ENCODE data around the gene UBXN10.

The UBXN10 gene

DNA sequence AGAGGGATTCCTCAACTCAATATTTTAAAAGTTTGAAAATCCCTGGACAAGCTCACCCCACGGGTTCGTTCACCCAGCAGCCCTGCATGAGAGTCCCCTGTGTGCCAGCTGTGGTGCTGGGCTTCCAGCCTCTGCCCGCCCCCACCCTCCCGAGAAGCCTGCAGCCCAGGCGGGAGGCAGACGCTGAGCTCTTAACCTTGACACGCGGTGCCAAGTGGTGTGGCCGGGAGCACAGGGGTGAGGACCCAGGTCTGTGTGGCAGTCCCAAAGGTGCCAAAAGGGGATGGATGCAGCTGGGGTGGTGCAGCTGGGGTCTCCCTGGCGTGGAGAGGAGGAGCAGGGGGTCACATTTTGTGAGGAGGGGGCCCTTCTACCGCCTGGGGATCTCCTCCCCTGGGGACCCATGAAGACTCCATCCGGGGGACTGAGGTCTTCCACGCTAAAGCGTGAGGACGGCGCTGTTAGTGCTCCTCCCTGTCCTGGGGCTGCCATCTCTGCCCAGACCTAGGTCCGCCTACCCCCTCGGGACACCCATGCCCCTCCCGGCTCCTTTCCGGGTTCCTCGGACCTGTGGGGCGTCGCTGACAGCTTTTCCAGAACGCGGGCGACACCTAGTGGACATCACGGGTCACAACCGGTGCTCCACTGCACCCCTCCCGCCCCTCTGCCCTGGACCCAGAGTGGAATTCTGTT lies 33.8 kb upstream of the UBXN10 start:
- DNase-seq (ENCODE audit: low read depth in 2 of 2) = peak; percentile 42 to 49

DNA sequence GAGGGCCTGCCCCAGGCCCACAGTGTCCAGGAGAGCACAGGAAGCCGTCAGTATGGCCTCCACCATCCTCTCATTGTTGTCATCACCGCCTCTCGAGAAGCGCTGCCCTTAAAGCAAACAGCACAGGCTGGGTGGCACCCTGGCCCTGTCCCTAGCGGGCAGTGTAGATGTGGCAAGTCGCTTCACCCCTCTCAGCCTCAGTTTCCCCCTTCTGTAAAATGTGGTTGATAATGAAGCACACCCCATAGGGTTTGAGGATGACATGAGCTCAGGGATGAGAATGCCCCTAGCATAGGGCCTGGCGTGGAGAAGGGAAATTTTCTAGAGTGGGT lies 33.3 kb upstream of the UBXN10 start:
- DNase-seq (ENCODE audit: low read depth in 2 of 2) = no peak

DNA sequence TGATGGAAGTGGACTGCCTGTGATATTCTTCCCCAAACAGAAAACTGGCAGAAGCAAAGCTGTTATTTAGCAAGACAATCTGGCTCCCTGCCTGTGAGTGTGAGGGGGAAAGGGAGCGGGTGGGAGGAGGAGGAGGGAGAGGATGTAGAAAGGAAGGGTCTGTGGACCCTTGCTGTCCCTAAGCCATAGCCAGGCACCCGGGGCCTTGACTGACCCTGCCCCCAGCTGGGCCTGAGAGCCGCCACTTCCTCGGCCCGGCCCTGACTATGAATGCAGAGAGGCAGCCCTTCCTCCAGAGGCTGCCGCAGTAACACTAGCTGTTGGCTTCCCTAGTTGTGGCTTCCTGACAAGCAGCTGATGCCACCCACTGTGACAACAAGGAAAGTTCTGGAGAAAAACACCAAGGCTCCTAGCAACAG lies 32.9 kb upstream of the UBXN10 start:
- no peak for DNase-seq (ENCODE audit: low read depth in 2 of 2)

DNA sequence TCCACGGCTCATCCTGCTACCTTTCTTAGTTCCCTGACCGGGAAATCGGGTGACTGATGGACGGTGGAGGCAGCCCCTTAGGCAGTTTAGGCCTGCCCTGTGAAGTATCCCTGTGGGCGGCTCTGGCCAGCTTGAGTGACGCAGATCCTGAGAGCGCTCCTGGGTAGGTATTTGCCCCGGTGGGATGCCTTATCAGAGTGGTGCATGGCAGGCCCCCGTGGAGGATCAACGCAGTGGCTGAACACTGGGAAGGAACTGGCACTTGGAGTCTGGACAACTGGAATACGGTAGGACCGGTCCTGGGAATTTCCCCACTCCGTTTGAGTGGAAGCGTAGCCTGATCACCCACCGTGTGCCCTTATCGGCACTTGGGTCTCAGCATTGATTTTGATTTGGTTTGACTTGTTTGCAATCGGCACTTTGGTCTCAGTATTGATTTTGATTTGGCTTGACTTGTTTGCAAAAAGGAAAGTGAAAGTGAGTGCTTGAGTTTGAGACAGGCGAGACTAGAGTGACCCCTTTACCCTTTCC lies 31.5 kb upstream of the UBXN10 start:
- no peak for DNase-seq (ENCODE audit: low read depth in 2 of 2)

DNA sequence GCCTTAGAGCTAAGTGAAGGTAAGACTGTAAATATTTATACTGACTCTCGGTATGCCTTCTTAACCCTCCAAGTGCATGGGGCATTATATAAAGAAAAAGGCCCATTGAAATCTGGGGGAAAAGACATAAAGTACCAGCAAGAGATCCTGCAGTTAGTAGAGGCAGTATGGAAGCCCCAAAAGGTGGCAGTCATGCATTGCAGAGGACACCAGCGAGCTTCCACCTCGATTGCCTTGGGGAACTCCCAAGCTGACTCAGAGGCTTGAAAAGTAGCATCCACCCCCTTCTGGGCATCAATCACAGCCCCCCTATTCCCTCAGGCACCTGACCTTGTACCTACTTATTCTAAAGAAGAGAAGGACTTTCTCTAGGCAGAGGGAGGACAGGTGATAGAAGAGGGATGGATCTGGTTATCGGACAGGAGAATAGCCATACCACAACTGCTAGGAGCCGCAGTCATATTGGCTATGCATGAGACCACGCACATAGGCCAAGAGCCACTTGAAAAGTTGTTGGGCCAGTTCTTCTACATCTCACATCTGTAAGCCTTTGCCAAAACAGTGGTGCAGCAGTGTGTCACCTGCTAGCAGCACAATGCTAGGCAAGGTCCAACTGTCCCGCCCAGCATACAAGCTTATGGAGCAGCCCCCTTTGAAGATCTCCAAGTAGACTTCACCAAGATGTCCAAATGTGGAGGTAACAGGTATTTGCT lies 27.4 kb upstream of the UBXN10 start:
- no peak for DNase-seq (ENCODE audit: low read depth in 2 of 2)

DNA sequence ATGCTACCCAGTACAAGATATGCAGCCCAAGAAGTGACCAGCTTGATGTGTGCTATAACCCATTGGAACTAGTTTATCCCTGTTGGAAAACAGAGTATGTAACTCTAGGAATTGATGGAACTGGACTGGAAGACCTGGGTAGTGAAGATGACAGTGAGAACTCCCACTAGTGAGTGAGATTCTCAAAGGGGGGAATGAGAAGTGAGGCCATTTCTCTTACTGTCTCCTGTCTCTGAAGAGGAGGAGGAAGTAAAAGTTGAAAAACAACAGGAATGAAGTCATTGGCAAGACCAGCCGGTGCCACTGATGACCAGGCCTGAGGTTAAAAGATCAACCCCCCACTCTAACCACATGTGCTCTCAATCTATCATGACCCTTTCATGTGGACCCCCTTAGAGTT lies 25.9 kb upstream of the UBXN10 start:
- no peak for DNase-seq (ENCODE audit: low read depth in 2 of 2)

DNA sequence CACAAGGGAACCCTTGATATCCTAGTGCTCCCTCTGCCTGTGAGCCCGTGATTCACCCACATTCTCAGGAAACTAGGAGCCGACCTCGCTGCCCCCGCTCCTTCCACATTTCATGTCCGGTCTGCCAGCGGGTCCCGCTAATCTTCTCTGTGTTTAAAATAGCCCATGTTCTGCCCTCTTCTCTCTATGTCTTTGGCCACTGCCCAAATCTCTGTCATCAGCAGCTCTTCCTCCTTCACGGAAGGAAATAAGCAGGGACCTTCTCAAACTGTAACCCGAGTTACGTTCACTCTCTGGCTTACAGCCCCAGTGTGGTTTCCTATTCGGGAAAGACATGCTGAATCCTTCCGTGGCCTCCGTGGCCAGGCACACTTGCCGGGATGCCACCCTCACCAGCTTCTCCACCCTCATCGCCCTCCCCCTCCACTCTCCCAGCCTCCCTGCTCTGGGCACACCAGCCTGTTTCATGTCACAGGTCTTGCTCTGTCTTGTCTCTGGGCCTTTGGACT lies 21.1 kb upstream of the UBXN10 start:
- DNase-seq (ENCODE audit: low read depth in 2 of 2) = no peak

DNA sequence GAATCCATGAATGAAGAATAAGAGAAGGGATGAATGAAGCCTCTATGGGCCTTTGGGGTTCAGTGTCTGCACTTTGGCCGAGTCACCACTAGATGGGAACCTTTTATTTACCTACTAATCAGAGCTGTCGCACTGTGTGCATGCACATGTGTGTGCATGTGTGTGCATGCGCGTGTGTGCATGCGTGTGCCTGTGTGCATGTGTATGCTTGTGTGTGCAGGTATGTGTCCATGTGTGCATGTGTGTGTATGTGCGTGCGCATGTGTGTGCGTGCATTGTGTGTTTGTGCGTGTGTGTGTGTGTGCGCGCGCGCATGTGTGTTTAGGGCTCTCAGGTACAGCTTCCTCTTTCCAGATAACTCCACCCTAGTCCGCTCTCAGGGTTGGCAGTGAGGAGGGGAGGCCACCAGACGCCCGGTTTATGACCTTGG lies 20.4 kb upstream of the UBXN10 start:
- DNase-seq (ENCODE audit: low read depth in 2 of 2) = no peak

DNA sequence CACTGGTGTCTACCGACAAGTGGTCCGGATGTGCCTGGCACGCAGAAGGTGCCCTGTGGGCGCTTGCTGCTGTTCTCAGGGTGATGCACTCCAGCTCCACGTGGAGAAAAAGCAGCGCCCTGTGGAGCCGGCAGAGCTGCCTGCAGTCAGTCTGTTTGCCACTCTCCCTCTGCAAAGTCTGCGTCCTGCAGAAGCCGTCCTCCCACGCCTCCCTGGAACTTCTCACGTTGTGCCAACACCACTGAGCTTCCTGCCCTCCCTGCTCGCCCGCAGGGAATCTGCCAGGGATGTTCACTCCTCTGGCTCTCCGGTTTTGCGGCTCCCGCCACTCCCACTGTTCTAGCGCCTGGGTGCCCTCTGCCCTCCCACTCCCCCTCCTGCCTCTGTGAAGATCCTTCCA lies 19.8 kb upstream of the UBXN10 start:
- DNase-seq (ENCODE audit: low read depth in 2 of 2) = no peak

DNA sequence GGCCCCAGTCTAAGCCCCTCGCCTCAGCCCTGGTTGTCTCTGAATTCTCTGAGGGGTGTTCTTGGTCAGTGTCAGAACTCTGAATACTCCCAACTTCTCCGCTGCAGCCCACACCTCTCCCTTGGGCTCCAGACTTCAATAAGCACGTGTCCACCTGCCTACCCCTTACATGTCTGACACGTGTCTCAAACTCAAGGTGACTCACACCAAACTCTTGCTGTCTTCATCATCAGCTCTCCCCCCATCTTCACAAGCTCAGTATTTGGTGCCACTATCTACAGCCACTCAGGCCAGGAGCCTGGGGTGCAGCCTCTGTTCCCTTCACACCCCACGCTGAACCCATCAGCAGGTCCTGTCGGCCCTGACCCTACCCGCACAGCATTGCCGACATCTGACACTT lies 18.8 kb upstream of the UBXN10 start:
- no peak for DNase-seq (ENCODE audit: low read depth in 2 of 2)

DNA sequence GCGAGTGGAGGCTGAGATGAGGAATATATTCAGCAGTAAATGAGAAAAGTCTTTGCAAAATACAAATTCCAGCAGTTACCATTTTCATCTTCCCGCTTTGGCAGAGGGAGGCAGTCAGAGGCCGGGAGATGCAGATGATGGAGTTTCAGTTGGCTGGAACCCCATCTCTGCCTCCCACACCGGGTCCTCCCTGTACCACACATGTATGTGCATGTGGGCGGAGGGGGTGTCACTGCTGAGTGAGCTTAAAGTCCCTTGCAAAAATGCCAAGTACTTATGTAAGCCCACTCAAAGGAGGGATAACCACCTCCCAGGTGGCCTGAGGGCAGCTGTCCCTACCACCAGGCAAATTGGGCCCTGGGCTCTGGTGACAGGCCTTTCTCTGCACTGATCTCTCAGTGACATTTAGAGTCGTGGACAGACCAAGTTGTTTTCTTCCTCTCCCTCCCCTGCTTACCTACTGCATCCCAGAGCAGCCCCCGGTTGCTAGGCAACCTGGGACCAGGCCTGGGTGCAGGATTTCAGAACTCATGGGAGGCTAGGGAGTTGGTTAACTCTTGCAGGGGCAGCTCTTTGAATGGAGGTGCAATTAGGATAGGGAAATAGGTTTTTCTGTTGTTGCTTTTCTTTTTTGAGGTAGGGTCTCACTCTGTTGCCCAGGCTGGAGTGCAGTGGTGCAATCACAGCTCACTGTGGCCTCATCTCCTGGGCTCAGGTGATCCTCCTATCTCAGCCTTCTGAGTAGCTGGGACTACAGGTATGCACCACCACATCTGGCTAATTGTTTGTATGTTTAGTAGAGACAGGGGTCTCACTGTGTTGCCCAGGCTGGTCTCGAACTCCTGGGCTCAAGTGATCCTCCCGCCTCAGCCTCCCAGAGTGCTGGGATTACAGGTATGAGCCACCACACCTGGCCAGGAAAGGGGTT lies 17.1 kb upstream of the UBXN10 start:
- no peak for DNase-seq (ENCODE audit: low read depth in 2 of 2)

DNA sequence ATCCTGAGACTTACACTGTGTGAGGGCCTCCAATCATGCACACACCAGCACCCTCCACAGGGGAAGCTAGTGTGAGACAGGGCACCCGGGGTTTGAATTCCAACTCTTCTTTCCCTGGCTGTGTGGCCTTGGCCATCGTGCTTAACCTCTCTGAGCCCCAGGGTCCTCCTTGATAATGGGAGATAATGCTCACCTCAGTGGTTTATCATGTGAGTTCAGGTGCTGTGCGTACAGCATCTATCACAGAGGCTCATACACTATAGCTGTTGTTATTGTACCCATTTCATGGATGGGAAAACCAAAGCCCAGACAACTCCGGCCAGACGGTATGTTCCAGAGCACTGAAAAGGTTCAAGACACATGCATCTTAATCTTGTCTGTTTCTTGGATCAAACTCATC lies 16.0 kb upstream of the UBXN10 start:
- DNase-seq (ENCODE audit: low read depth in 2 of 2) = no peak

DNA sequence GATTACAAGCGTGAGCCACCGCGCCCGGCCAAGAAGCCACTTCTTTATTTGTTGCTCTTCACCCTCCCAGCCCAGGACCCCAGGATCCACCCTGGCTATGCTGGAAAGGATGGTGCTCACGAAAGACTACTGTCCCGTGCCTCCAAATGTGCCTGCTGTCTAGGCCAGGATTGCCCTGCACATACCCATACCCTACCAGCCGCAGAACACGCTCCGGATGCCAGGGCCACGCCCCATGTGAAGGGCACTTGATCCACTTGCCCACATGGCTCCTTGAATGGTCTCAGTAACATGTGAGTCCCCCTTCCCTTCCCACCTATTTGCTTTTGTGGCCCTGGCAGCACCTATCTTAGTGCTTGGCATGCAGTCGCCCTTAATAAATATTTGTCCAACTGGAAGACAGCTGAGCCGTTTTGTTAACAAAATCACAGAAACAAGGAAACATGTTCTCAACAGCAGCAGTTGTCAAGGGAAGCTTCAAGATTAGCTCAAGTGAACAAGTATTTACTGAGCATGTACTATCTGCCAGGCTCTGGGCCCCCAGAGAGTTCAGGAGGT lies 13.8 kb upstream of the UBXN10 start:
- no peak for DNase-seq (ENCODE audit: low read depth in 2 of 2)

DNA sequence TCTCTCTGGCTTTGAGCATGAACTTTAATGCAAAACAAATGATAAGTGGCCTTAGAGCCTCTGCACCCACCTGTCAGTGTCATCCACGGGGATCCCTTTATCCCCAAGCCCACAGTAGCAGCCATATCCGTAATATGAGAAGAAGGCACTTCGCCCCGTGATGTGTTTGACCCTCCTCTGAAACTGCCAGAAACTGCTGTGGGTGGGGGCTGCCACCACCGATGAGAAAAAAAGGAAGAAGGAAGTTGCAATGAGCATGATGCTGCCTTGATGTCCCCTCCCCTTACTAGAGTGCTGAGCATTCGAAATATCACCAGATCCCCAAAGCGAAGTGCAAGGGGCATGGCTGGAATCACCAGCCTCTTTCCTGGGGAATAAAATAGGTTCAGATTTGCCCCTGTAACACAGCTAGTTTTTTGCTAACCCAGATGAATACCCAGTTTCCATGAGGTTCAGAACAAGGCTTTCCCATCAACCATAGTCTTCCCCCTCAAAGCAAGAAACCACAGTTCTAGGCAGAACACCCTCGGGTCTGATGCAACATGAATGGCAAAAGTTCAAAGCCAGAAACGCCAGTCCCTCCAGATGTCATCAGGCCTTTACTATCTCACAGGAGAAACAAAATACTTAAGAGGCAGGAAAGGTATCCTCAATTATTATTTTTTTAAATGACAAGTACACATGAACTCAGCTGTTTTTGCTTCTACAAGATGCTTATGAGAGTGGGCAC lies 10.8 kb upstream of the UBXN10 start:
- DNase-seq (ENCODE audit: low read depth in 2 of 2) = no peak

DNA sequence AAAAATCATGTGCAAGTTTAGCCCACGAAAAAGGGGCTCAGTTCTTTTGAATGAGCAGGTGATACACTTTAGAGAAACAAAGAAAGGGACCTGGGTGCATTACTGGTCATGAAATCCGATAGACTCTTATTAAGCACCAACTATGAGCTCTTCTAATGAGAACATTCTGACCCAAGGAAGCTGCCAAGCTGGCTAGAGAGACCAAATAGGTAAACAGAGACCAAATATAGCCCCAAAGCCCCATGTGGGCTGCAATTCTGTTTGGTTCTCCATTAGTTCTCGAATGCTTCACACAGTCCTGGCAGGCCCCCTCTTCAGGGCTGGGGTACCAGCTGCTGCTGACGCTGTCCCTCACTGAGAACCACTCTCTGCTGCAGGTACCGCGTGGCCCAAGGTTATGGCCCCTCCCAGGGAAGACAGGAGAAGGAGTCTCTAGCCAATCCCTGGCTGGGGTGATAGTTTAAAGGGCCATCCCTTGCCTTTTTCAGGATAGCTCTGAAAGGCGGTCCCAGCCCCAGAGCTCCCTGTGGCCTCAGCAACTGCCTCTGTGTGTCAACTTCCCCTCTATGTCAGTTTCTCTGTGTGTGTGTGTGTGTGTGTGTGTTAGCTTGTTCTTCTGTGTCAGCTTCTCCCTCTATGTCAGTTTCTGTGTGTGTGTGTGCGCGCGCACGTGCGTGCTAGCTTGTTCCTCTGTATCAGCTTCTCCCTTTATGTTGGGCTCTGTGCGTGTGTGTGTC lies 7.1 kb upstream of the UBXN10 start:
- no peak for DNase-seq (ENCODE audit: low read depth in 2 of 2)

DNA sequence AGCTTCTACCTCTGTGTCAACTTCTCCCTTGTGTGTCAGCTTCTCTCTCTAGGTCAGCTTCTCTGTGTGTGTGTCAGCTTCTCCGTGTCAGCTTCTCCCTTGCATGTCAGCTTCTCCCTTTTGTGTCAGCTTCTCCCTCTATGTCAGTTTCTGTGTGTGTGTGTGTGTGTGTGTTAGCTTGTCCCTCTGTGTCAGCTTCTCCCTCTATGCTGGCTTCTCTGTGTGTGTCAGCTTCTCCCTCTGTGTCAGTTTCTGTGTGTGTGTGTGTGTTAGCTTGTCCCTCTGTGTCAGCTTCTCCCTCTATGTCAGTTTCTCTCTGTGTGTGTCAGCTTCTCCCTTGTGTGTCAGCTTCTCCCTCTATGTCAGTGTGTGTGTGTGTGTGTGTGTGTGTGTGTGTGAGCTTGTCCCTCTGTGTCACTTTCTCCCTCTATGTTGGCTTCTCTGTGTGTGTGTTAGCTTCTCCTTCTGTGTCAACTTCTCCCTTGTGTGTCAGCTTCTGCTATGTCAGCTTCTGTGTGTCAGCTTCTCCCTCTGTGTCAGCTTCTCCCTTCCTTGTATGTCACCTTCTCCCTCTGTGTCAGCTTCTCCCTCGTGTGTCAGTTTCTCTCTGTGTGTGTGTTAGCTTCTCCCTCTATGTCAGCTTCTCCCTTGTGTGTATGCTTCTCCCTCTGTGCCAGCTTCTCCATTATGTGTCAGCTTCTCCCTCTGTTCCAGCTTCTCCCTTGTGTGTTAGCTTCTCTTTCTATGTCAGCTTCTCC lies 6.3 kb upstream of the UBXN10 start:
- no peak for DNase-seq (ENCODE audit: low read depth in 2 of 2)

DNA sequence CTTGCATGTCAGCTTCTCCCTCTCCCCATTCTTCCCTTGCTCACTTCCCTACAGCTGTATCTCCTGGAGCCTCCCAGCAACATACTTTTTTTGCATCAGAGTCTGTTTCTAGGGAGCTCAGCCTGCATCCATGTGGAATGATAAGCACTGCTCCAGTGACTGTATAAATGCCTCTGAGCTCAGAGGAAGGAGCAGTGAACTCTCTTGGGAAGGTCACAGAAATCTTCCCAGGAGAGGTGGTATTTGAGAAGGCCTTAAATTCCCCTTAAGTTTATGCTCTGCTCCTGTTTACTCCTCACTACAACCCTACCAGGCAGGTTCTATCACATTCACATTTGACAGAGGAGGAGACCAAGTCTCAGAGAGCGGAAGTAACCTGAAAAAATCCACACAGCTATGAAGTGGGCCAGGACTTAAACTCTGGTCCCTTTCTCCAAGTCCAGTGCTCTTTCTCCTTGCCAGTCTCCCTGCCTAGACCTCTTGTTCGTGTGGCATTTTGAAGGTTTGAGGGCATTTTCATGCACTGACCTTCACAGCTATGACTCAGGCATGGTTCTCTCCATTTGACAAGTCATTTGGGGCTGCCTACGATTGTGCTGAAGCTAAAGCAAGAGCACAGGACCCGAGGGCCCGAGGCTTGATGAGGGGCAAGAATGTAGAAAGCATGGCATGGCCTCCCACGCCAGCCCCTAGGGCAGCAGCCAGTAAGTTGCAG lies 5.6 kb upstream of the UBXN10 start:
- DNase-seq (ENCODE audit: low read depth in 2 of 2) = no peak

DNA sequence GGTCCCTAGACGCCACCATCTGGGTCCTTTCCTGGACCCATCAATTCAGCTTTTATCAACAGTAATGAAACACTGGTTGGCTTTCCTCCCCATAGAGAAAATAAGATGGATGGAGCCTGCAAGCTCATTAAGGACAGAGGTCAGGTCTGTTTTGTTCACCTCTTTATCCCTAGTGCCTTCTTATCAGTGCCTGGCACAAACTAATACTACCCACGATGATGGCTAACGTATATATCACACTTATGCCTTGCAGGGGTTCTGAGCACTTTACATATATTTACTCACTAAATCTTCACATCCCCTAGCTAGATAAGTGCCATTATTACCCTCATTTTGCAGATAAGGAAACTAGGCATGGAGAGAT lies 5.1 kb upstream of the UBXN10 start:
- no peak for DNase-seq (ENCODE audit: low read depth in 2 of 2)

DNA sequence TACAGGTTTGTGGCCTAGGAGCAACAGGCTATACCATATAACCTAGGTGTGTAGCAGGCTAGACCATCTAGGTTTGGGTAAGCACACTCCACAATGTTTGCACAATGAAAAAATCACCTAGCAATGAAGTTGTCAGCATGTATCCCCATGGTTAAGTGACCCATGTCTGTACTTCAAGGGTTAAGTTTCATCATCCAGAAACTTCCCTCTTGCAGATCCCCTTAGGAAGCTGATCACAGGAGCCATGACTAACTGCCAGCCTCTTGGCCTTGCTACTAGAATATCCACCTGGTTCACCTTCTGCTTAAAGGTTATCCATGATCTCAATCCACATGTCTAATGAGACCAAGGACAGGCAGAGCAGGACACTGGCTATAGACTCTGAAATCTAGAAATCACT lies 3.5 kb upstream of the UBXN10 start:
- no peak for DNase-seq (ENCODE audit: low read depth in 2 of 2)
